Cortex of kidney (tissue), 1 donor: Measurements from ENCODE around the gene NBPF19.
"Not testable (repeated sequence)": the region's sequence is repeated elsewhere in the genome, so short reads cannot be mapped to it uniquely, and the experiment has no call there.

Experiments
- DNase-seq: peaks from one replicate; lab custom pipeline; 2025; lab: John Stamatoyannopoulos, UW

The NBPF19 gene, protein sequence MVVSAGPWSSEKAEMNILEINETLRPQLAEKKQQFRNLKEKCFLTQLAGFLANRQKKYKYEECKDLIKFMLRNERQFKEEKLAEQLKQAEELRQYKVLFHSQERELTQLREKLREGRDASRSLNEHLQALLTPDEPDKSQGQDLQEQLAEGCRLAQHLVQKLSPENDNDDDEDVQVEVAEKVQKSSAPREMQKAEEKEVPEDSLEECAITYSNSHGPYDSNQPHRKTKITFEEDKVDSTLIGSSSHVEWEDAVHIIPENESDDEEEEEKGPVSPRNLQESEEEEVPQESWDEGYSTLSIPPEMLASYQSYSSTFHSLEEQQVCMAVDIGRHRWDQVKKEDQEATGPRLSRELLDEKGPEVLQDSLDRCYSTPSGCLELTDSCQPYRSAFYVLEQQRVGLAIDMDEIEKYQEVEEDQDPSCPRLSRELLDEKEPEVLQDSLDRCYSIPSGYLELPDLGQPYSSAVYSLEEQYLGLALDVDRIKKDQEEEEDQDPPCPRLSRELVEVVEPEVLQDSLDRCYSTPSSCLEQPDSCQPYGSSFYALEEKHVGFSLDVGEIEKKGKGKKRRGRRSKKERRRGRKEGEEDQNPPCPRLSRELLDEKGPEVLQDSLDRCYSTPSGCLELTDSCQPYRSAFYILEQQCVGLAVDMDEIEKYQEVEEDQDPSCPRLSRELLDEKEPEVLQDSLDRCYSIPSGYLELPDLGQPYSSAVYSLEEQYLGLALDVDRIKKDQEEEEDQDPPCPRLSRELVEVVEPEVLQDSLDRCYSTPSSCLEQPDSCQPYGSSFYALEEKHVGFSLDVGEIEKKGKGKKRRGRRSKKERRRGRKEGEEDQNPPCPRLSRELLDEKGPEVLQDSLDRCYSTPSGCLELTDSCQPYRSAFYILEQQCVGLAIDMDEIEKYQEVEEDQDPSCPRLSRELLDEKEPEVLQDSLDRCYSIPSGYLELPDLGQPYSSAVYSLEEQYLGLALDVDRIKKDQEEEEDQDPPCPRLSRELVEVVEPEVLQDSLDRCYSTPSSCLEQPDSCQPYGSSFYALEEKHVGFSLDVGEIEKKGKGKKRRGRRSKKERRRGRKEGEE (N-terminal part only)

DNA sequence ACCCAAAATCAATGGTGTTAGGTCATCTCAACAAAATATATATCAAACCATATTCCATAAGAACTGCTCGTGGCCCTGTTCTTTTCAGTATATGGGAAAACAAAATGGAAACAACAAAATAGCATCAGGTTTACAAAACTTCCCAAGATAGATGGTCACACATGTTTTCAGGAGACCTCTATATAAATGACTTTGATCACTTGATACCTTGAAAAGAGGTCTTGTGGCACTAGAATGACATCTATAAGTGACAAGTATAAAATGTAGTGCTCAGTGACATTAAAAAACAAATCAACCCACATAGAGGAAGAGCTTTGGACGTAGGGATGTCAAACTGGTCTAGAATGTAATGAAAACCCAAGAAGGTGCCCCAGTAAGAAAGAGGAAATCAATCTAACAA lies at the start of gene NBPF19:
Gene NBPF19, plus strand, starts transcription at position 301 of the 400 bp plus-strand sequence. CDS start 888 bp downstream, outside the sequence.
- DNase-seq: not testable (repeated sequence)

GRCh38 chr1:149428317-149428716 lies 46.5 kb upstream of the NBPF19 start:
- not testable (repeated sequence) for DNase-seq

GRCh38 chr1:149445451-149445850 lies 29.4 kb upstream of the NBPF19 start:
- DNase-seq: not testable (repeated sequence)

GRCh38 chr1:149452196-149452595 lies 22.6 kb upstream of the NBPF19 start:
- DNase-seq: not testable (repeated sequence)

GRCh38 chr1:149452652-149453051 lies 22.2 kb upstream of the NBPF19 start:
- DNase-seq: not testable (repeated sequence)

- DNase-seq: not testable (repeated sequence)
Observed at GRCh38 chr1:149558350-149558825, 83.5 kb downstream of the NBPF19 start.

- not testable (repeated sequence) for DNase-seq
Observed at GRCh38 chr1:149561806-149562205, 87.0 kb downstream of the NBPF19 start.

DNA sequence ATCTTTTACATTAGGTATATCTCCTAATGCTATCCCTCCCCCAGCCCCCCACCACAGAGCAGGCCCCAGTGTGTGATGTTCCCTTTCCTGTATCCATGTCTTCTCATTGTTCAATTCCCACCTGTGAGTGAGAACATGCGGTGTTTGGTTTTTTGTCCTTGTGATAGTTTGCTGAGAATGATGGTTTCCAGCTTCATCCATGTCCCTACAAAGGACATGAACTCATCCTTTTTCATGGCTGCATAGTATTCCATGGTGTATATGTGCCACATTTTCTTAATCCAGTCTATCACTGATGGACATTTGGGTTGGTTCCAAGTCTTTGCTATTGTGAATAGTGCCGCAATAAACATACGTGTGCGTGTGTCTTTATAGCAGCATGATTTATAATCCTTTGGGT lies 90.6 kb downstream of the NBPF19 start:
- DNase-seq: not testable (repeated sequence)

DNA sequence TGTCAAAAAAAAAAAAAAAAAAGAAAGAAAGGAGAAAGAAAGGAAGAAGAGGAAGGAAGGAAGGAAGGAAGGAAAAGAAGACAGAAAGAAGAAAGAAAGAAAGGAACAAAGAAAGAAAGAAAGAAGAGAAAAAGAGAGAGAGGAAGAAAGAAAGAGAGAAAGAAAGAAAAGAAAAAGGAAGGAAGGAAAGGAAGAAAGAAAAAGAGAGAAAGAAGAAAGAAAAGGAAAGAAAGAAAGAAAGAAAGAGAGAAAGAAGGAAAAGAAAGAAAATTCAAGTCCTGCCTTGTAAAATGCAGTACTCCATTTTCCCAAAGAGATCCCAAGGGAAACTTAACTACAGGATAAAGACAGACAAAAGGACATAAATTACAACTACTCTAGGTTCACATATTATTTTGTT lies 97.9 kb downstream of the NBPF19 start:
- not testable (repeated sequence) for DNase-seq

DNA sequence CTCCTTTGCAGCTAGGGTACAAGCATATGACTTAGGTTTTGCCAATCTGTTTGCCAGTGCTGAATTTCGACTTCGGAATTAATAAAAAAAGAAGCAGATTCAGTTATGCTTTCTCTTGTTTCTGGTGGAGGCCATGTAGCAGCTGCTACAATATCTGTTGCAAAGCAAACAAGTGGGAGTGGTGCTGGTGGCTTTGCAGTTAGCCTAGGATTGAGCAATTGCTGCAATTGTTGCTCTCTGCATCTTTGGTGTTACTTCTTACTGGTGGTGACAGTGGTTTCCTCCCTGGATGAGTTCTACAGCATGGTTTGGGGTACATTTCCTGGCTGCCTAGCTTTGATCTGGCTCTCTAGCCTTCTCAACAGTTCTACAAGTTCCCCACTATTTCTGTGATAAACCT lies 110.7 kb downstream of the NBPF19 start:
- DNase-seq: not testable (repeated sequence)
